HCT116 (cell line): ENCODE results near the gene PAPPA2. TPM values are rescaled to one million over a fixed set of nuclear protein-coding genes. Genes with fewer than 3 reads are reported as not detected.

ENCODE experiments used
- ATAC-seq: fragments of 200-7000 bp; cut with Tn5 transposase; 2 replicates; pipeline ENCODE4 v1.9.1; 2020; ENCODE audit warnings: mild to moderate bottlenecking, moderate library complexity
- BruUV-seq: library from RNA; stranded (reverse); fragments of 400-500 nt; replicated peaks from 2 replicates; lab custom pipeline; 2021; lab: Mats Ljungman, UMichigan
- CTCF ChIA-PET: fragments of 300-600 bp; sonication (Branson Sonifier 250); formaldehyde crosslinking; loops from one replicate; lab custom pipeline; 2021; ENCODE audit warnings: antibody characterized with exemption; lab: Charles Lee
- POLR2A ChIA-PET: fragments of 300-600, 350-600 bp; sonication (Branson Sonifier 250); formaldehyde crosslinking; loops from one replicate; lab custom pipeline; 2021; ENCODE audit warnings: antibody characterized with exemption; lab: Charles Lee
- RAD21 ChIA-PET, 2 experiments: fragments of 300-600 bp; sonication (Branson Sonifier 250); formaldehyde crosslinking; loops; one replicate each; lab custom pipeline; 2023; ENCODE audit warnings: low total read pairs in 2 of 2; ENCODE audit not compliant: uncharacterized antibody in 2 of 2, unreplicated experiment in 2 of 2, low non-redundant PET in 1 of 2; lab: Charles Lee
- DNase-seq: peaks from one replicate; pipeline ENCODE4 v3.0.0-alpha.2; 2010; ENCODE audit warnings: low read depth, low spot score
- H2AFZ ChIP-seq: fragments of 200-600 bp; shearing (Covaris generic), sonication (generic); 2 replicates; pipeline ENCODE4 v1.6.1; 2017; ENCODE audit warnings: low read depth, mixed run types, mixed read lengths, antibody characterized with exemption, low read length; ENCODE audit not compliant: poor library complexity, severe bottlenecking
- H3K27ac ChIP-seq: 2 replicates; pipeline ENCODE4 v1.5.1; 2012; ENCODE audit warnings: low read depth, low read length
- H3K27me3 ChIP-seq: fragments of 200-600 bp; sonication (generic); 2 replicates; pipeline ENCODE4 v1.6.1; 2016; ENCODE audit warnings: mixed run types, low read length, mixed read lengths; ENCODE audit not compliant: insufficient read depth
- H3K36me3 ChIP-seq, 2 experiments: fragments of 200-500 bp in 1 of 2; fragments of 200-600 bp in 1 of 2; sonication (Bioruptor generic) in 1 of 2; sonication (generic) in 1 of 2; 2 replicates each; pipeline versions ENCODE4 v1.5.1 to v1.6.1; 2014 to 2016; ENCODE audit warnings: low read length in 2 of 2, inconsistent platforms in 1 of 2, mixed read lengths in 1 of 2, mixed run types in 1 of 2; ENCODE audit not compliant: insufficient read depth in 2 of 2, control insufficient read depth in 1 of 2
- H3K4me1 ChIP-seq, 2 experiments: fragments of 200-600 bp in 1 of 2; sonication (generic) in 1 of 2; 2 replicates each; pipeline versions ENCODE4 v1.5.1 to v1.6.1; 2012 to 2017; ENCODE audit warnings: low read length in 2 of 2, inconsistent platforms in 1 of 2, mild to moderate bottlenecking in 1 of 2, mixed read lengths in 1 of 2, mixed run types in 1 of 2, moderate library complexity in 1 of 2; ENCODE audit not compliant: insufficient read depth in 2 of 2, control insufficient read depth in 1 of 2
- H3K4me2 ChIP-seq: fragments of 200-600 bp; sonication (generic); 2 replicates; pipeline ENCODE4 v1.6.1; 2017; ENCODE audit warnings: mixed run types, low read length, mixed read lengths
- H3K4me3 ChIP-seq, 2 experiments: fragments of 200-600 bp in 1 of 2; sonication (generic) in 1 of 2; replicated peaks in 1 of 2; 2 replicates each; pipeline ENCODE4 v1.5.1; 2011 to 2016; ENCODE audit warnings: low read length in 2 of 2, control low read depth in 1 of 2, low read depth in 1 of 2, mild to moderate bottlenecking in 1 of 2, mixed read lengths in 1 of 2, mixed run types in 1 of 2
- H3K79me2 ChIP-seq: fragments of 200-600 bp; sonication (generic); 2 replicates; pipeline ENCODE4 v1.6.1; 2017; ENCODE audit warnings: mild to moderate bottlenecking, mixed run types, low read length, moderate library complexity, mixed read lengths; ENCODE audit not compliant: insufficient read depth
- H3K9ac ChIP-seq: fragments of 200-600 bp; sonication (generic); 2 replicates; pipeline ENCODE4 v1.6.1; 2016; ENCODE audit warnings: low read length, mixed read lengths
- H3K9me2 ChIP-seq: fragments of 200-600 bp; sonication (generic), shearing (Covaris generic); 2 replicates; pipeline ENCODE4 v1.6.1; 2017; ENCODE audit warnings: mixed run types, mild to moderate bottlenecking, moderate library complexity; ENCODE audit not compliant: insufficient read depth
- H3K9me3 ChIP-seq, 2 experiments: fragments of 200-500 bp in 1 of 2; fragments of 200-600 bp in 1 of 2; sonication (Bioruptor generic) in 1 of 2; sonication (generic) in 1 of 2; 2 replicates each; pipeline ENCODE4 v1.6.1; 2014 to 2017; ENCODE audit warnings: low read length in 2 of 2, mixed read lengths in 2 of 2, inconsistent platforms in 1 of 2, low read depth in 1 of 2, mild to moderate bottlenecking in 1 of 2, mixed run types in 1 of 2, moderate library complexity in 1 of 2; ENCODE audit not compliant: control insufficient read depth in 1 of 2, insufficient read depth in 1 of 2
- H4K20me1 ChIP-seq: fragments of 200-600 bp; sonication (generic), shearing (Covaris generic); 2 replicates; pipeline ENCODE4 v1.6.1; 2017; ENCODE audit warnings: mixed run types, mild to moderate bottlenecking, moderate library complexity; ENCODE audit not compliant: insufficient read depth
- CBX3 ChIP-seq: IDR thresholded peaks from 2 replicates; pipeline ENCODE4 v1.6.1; 2012; ENCODE audit warnings: low read depth
- CEBPB ChIP-seq: IDR thresholded peaks from 2 replicates; pipeline ENCODE4 v1.6.1; 2012; ENCODE audit warnings: low read depth
- CTCF ChIP-seq, 3 experiments: fragments of 200-600 bp in 1 of 3; sonication (generic) in 1 of 3; IDR thresholded peaks in 2 of 3; conservative IDR thresholded peaks in 1 of 3; 2 replicates each; pipeline ENCODE4 v1.5.1; 2012 to 2017; ENCODE audit warnings: low read depth in 2 of 3, low read length in 2 of 3, antibody characterized with exemption in 1 of 3, borderline replicate concordance in 1 of 3, control low read depth in 1 of 3, mild to moderate bottlenecking in 1 of 3, mixed read lengths in 1 of 3, mixed run types in 1 of 3, moderate library complexity in 1 of 3; ENCODE audit not compliant: insufficient read depth in 1 of 3
- EGR1 ChIP-seq: IDR thresholded peaks from 2 replicates; pipeline ENCODE4 v1.6.1; 2012; ENCODE audit warnings: low read depth
- ELF1 ChIP-seq: IDR thresholded peaks from 2 replicates; pipeline ENCODE4 v1.6.1; 2012; ENCODE audit warnings: low read depth, borderline replicate concordance
- EZH2phosphoT487 ChIP-seq: fragments of 200-600 bp; IDR thresholded peaks from 2 replicates; pipeline ENCODE4 v1.6.1; 2018; ENCODE audit warnings: antibody characterized with exemption, borderline replicate concordance
- FOSL1 ChIP-seq: IDR thresholded peaks from 2 replicates; pipeline ENCODE4 v1.6.1; 2012; ENCODE audit warnings: low read depth
- MAX ChIP-seq: IDR thresholded peaks from 2 replicates; pipeline ENCODE4 v1.6.1; 2012
- POLR2A ChIP-seq: IDR thresholded peaks from 2 replicates; pipeline ENCODE4 v1.7.0; 2011; ENCODE audit warnings: borderline replicate concordance; ENCODE audit not compliant: insufficient read depth, insufficient read length; ENCODE audit errors: extremely low read depth
- POLR2AphosphoS5 ChIP-seq: IDR thresholded peaks from 2 replicates; pipeline ENCODE4 v1.6.1; 2011; ENCODE audit warnings: mild to moderate bottlenecking, low read depth, low read length, moderate library complexity
- RAD21 ChIP-seq: IDR thresholded peaks from 2 replicates; pipeline ENCODE4 v1.6.1; 2012; ENCODE audit warnings: low read depth, mild to moderate bottlenecking
- REST ChIP-seq: IDR thresholded peaks from 2 replicates; pipeline ENCODE4 v1.6.1; 2012; ENCODE audit warnings: low read depth
- SIN3A ChIP-seq: IDR thresholded peaks from 2 replicates; pipeline ENCODE4 v1.6.1; 2012; ENCODE audit warnings: low read depth
- SRF ChIP-seq: IDR thresholded peaks from 2 replicates; pipeline ENCODE4 v1.6.1; 2012; ENCODE audit warnings: low read depth
- TCF7L2 ChIP-seq: IDR thresholded peaks from 2 replicates; pipeline ENCODE4 v1.7.0; 2011; ENCODE audit warnings: borderline replicate concordance, inconsistent platforms; ENCODE audit not compliant: insufficient read depth, insufficient read length; ENCODE audit errors: extremely low read depth
- YY1 ChIP-seq: IDR thresholded peaks from 2 replicates; pipeline ENCODE4 v1.6.1; 2011; ENCODE audit warnings: low read length, low read depth, moderate library complexity, mild to moderate bottlenecking; ENCODE audit not compliant: insufficient replicate concordance; ENCODE audit errors: extremely low read depth
- ZBTB33 ChIP-seq: IDR thresholded peaks from 2 replicates; pipeline ENCODE4 v1.6.1; 2011; ENCODE audit warnings: mild to moderate bottlenecking, low read length, moderate library complexity; ENCODE audit not compliant: insufficient replicate concordance; ENCODE audit errors: extremely low read depth
- ZFX ChIP-seq: fragments of 450-650 bp; IDR thresholded peaks from 2 replicates; pipeline ENCODE4 v1.6.1; 2017
- ZNF274 ChIP-seq: fragments of 200-500 bp; sonication (Bioruptor generic); IDR thresholded peaks from 2 replicates; pipeline ENCODE4 v1.6.1; 2014; ENCODE audit warnings: mild to moderate bottlenecking, low read depth, low read length, inconsistent platforms
- intact Hi-C: fragments of 100-400 bp; cut with micrococcal nuclease; formaldehyde crosslinking; loops from 2 replicates; pipeline ENCODE4 v1.10.0; 2022
- total RNA-seq: library from RNA; stranded (reverse); gene quantifications from one replicate; pipeline ENCODE4 v1.2.1, GENCODE V29; 2021; ENCODE audit not compliant: unreplicated experiment

The PAPPA2 gene
- total RNA-seq, 1 experiment from 2014 or later, result not detected

- H3K4me2 ChIP-seq, result no peak overlapping the region
- no peaks in the 10 kb centered on the region for H3K36me3 ChIP-seq
- no TSS peak for BruUV-seq
- no peaks in the 10 kb centered on the region for H3K4me1 ChIP-seq
- peaks cover 34% of the 10 kb centered on the region for H3K27me3 ChIP-seq
- POLR2A ChIA-PET, result no interaction called here
- ATAC-seq (no peak), DNase-seq (no peak)
- no peaks in the 10 kb centered on the region for H3K9me3 ChIP-seq
- intact Hi-C loops, result no loop called here
- no peak overlapping the region for H2AFZ ChIP-seq
- TF ChIP-seq TCF7L2 (no peak), REST (no peak), ELF1 (no peak), CEBPB (no peak), RAD21 (no peak), SRF (no peak), EGR1 (no peak), CBX3 (no peak), EZH2phosphoT487 (no peak), YY1 (no peak), ZFX (no peak), FOSL1 (no peak), SIN3A (no peak), POLR2AphosphoS5 (no peak), POLR2A (no peak), CTCF (IDR thresholded peaks at IDR 0.05 in 2 of 3, conservative IDR thresholded peaks at IDR 0.05 in 1 of 3; ENCODE audit: borderline replicate concordance in 1 of 3, insufficient read depth in 1 of 3, low read depth in 2 of 3, low read length in 2 of 3) (no peak), MAX (no peak), ZNF274 (no peak), ZBTB33 (no peak)
- H3K27ac ChIP-seq, result no peak overlapping the region
- H4K20me1 ChIP-seq, result no peaks in the 10 kb centered on the region
- no peaks in the 10 kb centered on the region for H3K9me2 ChIP-seq
- CTCF ChIA-PET, result no interaction called here
- H3K79me2 ChIP-seq, result no peaks in the 10 kb centered on the region
- no peak overlapping the region for H3K4me3 ChIP-seq
- RAD21 ChIA-PET, result no interaction called here
- H3K9ac ChIP-seq, result no peak overlapping the region
Observed at GRCh38 chr1:176802316-176802715, 339.3 kb downstream of the PAPPA2 start.
